Raji (cell line): ENCODE data around the gene CYTH1.

ENCODE experiments used
- POLR2A ChIP-seq: IDR thresholded peaks from 2 replicates; pipeline ENCODE4 v1.6.1; 2011; ENCODE audit warnings: low read depth, low read length, control low read depth; ENCODE audit not compliant: insufficient read depth

The CYTH1 gene

GRCh38 chr17:78644931-78645351, 137.1 kb downstream of the CYTH1 start:
- TF ChIP-seq POLR2A, result no peak

DNA sequence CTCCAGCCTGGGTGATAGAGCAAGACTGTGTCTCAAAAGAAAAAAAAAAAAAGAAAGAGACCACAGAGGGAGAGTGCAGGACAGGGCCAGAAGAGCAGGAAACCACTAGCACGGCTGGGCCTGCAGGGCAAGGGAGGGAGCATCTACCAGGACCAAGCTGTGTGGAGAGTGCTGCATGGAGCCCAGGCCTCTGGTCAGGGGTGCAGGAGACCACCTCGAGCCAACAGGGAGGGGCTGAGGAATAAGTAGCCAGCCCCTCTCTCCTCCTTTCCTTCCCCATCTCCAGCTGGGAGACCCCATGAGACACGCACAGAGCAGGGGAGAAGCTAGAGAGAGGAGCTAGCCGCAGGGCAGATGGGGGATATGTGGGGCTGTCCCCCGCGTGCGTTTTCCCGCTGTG, 137.8 kb downstream of the CYTH1 start:
- no peak for TF ChIP-seq POLR2A

DNA sequence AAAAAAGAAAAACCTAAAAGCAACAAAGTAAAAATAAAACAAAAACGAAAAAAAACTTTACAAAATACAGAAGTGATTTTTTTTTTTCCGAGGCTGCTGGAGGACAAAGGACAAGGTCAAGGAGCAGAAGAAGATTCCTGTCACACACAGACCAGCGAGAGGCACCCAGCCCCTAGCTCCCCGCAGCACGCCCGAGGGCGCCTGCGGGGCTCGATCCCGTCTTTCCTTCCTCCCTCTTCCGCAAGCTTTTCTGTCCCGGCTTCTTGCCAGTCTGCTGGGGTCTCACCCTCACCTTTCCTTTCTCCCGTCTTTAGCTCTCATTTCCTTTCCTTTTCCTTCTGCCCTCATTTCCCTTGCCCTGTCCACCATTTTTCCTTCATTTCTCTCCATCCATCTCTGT, 138.7 kb downstream of the CYTH1 start:
- TF ChIP-seq POLR2A, result no peak

GRCh38 chr17:78642707-78643106, 139.4 kb downstream of the CYTH1 start:
- TF ChIP-seq POLR2A, result no peak

DNA sequence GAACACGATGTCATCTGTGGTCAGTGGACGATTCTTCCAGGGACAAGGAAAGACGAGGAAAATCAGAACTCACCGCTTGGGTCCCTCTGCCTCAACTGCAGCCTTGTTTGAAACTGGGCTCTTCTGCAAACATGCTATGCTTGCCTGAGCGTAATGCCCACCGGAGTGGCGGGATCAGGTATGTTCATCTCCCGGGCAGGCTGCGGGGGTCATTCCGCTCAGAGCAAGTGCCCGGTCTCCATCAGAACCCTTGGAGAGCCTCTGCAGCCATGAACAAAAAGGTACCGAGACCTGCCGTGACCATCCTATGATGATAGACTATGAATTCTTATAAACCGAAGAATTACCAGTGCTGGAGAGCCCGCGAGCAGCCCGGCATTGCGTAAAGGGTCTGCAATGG, 140.4 kb downstream of the CYTH1 start:
- no peak for TF ChIP-seq POLR2A

GRCh38 chr17:78641243-78641642, 140.8 kb downstream of the CYTH1 start:
- TF ChIP-seq POLR2A, result no peak

DNA sequence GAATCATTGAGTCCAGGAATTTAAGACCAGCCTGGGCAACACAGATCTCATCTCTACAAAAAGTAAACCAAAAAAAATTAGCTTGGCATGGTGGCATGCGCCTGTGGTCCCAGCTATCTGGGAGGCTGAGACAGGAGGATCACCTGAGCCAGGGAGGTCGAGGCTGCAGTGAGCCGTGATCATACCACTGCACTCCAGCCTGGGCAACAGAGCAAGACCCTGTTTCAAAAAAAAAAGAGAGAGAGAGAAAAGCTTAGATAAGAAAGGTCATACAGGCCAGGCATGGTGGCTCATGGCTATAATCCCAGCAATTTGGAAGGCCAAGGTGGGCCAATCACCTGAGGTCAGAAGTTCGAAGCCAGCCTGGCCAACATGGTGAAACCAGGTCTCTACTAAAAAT, 141.4 kb downstream of the CYTH1 start:
- TF ChIP-seq POLR2A, result no peak

GRCh38 chr17:78637643-78638420, 144.2 kb downstream of the CYTH1 start:
- TF ChIP-seq POLR2A, result no peak

DNA sequence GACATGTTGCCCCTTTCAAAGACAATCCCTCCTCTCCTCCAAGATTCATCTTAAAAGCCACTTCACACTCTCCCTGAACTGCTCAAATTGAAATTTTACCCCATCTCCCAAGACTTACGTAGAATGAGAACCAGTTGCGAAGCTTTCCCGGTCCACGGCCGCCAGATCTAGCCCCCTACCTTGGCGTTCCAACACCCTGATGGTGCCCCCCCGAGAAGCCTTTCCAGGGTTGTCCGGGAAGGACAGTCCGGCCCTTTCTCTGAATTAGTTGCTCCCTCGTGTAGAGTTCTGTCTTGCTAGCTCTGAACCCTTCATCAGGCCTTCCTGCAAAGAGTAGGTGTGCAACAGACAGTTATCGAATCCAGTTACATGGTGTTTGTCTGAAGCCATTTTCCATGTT, 144.9 kb downstream of the CYTH1 start:
- no peak for TF ChIP-seq POLR2A

GRCh38 chr17:78634154-78634553, 147.9 kb downstream of the CYTH1 start:
- no peak for TF ChIP-seq POLR2A

DNA sequence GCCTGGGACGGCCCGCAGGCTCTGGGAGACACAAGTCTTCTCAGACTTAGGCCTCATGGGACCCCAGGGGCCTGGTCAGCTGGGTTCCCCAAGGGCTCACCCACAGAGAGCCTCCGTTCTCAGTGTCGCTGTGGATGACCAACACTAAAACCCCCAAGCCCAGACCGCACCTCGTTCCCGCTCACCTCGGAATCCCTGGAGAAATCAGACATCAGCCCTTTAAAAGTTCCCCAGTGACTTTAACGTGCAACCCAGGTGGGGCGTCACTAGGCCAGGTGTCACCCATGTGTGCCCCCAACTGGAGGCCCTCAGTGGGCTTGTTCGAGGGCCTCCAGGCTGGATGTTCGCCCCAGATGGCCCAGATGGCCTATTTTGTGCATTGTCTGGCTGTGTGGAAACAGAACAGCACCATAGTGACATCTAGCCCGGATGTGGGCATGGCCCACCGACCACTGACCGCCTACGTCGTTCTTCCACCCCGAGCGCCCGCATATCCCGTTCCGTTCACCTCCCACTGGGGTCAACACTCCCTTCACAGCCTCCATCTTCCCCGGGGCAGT, 152.6 kb downstream of the CYTH1 start:
- TF ChIP-seq POLR2A, result no peak

DNA sequence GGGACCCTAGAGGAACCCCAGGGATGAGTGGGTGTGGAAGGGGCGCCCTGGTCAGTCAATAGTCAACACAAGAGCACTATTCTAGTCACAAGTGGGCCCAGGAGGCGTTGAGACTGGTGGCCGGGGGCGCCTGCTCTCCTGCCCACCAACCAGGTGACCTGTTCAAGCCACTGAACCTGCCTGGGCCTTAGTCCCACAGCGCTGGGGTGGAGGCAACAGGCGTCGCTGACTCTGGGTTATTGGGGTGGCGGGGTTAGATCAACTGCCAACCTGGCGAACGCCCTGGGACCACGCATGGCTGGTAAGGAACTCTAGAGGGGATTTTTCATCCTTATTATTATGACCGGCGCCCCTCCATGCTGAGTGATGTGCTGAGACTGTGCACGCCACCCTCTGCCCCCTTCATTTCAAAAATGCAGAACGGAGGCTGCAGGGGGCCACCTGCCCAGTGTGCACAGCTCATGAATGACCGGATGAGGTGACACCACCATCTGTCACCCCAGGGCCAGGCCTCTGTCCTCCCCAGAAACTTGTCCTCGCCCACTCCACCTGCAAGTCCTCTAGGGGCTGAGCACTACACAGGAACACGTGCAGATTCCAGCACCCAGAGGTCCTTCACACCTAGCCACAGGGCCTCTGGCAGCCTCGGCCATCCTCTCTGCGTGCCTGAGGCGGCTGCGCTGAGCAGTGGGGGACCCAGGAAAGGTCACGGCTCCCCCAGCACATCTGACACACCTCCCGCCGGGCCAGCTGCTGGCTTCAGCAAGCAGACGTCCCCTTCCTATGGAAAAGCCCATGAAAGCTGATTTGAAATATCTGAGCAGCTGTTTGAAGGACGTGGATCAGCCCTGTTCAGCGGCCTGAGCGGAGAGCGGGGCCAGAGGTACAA, 153.3 kb downstream of the CYTH1 start:
- TF ChIP-seq POLR2A, result no peak

DNA sequence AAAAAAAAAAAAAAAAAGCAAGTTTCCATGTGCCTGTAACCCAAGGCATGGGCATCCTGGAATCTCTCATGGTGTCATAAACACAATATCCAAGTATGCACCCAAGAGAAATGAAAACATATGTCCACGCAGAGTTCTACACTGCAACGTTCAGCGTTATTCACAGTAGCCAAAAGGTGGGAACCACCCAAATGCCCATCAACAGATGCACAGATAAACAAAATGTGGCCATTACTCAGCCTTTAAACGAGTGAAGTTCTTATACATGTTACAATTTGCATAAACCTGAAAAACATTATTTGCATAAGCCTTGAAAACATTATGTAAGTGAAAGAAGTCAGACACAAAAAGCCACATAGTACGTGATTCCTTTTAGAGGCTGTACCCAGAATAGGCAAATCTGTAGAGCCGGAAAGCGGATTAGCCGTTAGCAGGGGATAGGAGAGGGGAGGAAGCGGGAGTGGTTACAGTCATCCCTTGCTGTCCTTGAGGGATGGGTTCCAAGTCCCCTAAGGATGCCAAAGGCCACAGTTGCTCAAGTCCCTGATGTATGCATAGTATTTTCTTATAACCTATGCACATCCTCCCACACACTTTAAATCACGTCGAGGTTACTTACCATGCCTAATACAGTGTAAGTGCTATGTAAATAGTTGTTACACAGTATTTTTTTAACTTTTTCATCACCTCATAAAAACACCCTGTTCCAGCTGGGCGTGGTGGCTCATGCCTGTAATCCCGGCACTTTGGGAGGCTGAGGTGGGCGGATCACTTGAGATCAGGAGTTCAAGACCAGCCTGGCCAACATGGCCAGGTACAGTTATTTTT, 157.5 kb downstream of the CYTH1 start:
- TF ChIP-seq POLR2A, result no peak
